ENCODE data around the gene MORN2.

Gene MORN2

DNA sequence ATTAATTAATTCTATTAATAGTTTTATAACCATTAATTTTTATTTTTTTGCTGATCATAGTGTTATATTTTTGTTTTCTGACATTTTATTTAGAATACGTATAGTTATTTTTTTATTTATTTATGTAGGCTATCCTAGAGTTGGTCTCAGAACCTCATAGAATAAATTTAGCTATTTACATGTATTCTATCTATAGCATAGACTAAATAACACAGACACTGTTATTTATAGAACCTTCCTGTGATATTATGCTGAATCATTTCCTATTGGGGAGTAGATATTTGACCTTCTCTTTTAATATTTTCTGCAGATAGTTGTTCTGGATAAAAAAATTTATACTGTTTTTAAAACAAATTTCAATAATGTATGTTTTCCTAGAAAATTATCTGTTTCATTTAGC lies 34.1 kb downstream of the MORN2 start (continued):
- TF ChIP-seq FEZF1 (tag by site-specific recombination; IDR thresholded peaks at IDR 0.05) (no peak), ZNF791 (tag by site-specific recombination; IDR thresholded peaks at IDR 0.05) (no peak), ZNF214 (tag by site-specific recombination; IDR thresholded peaks at IDR 0.05; ENCODE audit: borderline replicate concordance) (no peak), MYNN (tag by site-specific recombination; IDR thresholded peaks at IDR 0.05; ENCODE audit: borderline replicate concordance) (no peak), TCF7L2 (IDR thresholded peaks at IDR 0.05; ENCODE audit: borderline replicate concordance, low read depth, low read length) (no peak), ZNF366 (tag by site-specific recombination; conservative IDR thresholded peaks at IDR 0.05) (no peak)
- TF ChIP-seq, protein P1, sequence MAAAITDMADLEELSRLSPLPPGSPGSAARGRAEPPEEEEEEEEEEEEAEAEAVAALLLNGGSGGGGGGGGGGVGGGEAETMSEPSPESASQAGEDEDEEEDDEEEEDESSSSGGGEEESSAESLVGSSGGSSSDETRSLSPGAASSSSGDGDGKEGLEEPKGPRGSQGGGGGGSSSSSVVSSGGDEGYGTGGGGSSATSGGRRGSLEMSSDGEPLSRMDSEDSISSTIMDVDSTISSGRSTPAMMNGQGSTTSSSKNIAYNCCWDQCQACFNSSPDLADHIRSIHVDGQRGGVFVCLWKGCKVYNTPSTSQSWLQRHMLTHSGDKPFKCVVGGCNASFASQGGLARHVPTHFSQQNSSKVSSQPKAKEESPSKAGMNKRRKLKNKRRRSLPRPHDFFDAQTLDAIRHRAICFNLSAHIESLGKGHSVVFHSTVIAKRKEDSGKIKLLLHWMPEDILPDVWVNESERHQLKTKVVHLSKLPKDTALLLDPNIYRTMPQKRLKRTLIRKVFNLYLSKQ (tag by site-specific recombination; IDR thresholded peaks at IDR 0.05; ENCODE audit: borderline replicate concordance), result no peak
- TF ChIP-seq, protein P2, sequence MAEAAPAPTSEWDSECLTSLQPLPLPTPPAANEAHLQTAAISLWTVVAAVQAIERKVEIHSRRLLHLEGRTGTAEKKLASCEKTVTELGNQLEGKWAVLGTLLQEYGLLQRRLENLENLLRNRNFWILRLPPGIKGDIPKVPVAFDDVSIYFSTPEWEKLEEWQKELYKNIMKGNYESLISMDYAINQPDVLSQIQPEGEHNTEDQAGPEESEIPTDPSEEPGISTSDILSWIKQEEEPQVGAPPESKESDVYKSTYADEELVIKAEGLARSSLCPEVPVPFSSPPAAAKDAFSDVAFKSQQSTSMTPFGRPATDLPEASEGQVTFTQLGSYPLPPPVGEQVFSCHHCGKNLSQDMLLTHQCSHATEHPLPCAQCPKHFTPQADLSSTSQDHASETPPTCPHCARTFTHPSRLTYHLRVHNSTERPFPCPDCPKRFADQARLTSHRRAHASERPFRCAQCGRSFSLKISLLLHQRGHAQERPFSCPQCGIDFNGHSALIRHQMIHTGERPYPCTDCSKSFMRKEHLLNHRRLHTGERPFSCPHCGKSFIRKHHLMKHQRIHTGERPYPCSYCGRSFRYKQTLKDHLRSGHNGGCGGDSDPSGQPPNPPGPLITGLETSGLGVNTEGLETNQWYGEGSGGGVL (tag by site-specific recombination; IDR thresholded peaks at IDR 0.05), result no peak

DNA sequence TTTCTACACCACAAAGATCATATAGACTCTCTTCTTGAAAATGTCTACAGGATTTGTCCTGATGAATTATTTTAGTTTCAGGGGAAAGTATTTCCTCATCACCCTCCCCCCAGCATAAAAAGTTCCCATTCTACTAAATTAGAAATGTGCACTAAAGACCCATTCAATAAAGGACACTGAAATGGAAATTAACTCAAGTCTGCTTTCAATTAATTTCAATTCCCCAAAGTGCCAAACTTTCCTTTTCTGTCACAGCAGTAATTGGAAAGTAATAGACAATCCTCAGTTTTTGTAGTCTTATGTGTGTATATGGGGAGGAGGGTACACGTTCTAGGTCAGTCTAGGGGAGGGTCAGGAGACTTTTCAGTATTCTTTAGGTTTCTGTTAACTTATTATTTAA lies 35.4 kb downstream of the MORN2 start:
- CTCF ChIA-PET, result interaction anchor here (1.4 kb wide), 1 partner anchor 318 kb away, joined by 4 read pairs; no protein-coding TSS in a partner anchor
- TF ChIP-seq PRDM1 (tag by site-specific recombination; IDR thresholded peaks at IDR 0.05) (peak; percentile 68), ZNF266 (tag by site-specific recombination; IDR thresholded peaks at IDR 0.05; ENCODE audit: low read depth) (no peak)
- Histone ChIP-seq H3K9me3 (ENCODE audit: control insufficient read depth, insufficient read depth, low read depth, low read length) (no peaks in the 10 kb centered on the region), H3K27ac (ENCODE audit: extremely low read depth, low read depth, low read length) (no peak overlapping the region), H3K4me1 (ENCODE audit: control insufficient read depth, insufficient read depth, low read length) (no peaks in the 10 kb centered on the region), H3K4me3 (ENCODE audit: low read depth, low read length) (no peak overlapping the region), H3K36me3 (ENCODE audit: control insufficient read depth in 2 of 2, insufficient read depth in 1 of 2, low read length in 2 of 2) (no peaks in the 10 kb centered on the region)
- POLR2A ChIA-PET, result no interaction called here

DNA sequence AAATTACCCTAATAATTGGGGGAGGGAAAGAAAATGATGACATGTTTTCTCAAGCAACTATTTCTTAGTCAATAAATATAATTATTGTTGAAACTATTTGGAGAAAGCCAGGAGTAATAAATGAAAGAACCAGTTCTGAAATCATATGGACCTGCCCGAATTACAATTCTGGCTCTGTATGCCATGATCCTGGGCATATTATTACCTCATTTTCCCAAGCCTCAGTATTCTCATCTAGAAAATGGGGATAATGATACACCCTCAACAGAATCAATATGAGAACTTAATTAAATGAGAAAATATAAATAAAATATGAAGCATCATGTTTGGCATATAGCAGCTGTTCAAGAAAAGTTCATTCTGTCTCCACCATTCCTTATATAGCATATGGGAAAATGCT lies 36.8 kb downstream of the MORN2 start:
- Histone ChIP-seq H3K27ac (ENCODE audit: extremely low read depth, low read depth, low read length) (no peak overlapping the region), H3K36me3 (ENCODE audit: control insufficient read depth in 2 of 2, insufficient read depth in 1 of 2, low read length in 2 of 2) (no peaks in the 10 kb centered on the region), H3K9me3 (ENCODE audit: control insufficient read depth, insufficient read depth, low read depth, low read length) (no peaks in the 10 kb centered on the region), H3K4me1 (ENCODE audit: control insufficient read depth, insufficient read depth, low read length) (no peaks in the 10 kb centered on the region), H3K4me3 (ENCODE audit: low read depth, low read length) (no peak overlapping the region)
- ChIA-PET CTCF (no interaction called here), POLR2A (interaction anchor here (0.8 kb wide), 1 partner anchor 20 kb away, joined by 5 read pairs; no protein-coding TSS in a partner anchor)
- no peak for TF ChIP-seq ZNF174 (tag by site-specific recombination; IDR thresholded peaks at IDR 0.05)
- TF ChIP-seq SP7 (tag by site-specific recombination; IDR thresholded peaks at IDR 0.05), result no peak
- TF ChIP-seq REPIN1 (tag by site-specific recombination; IDR thresholded peaks at IDR 0.05; ENCODE audit: low read depth), result no peak
- no peak for TF ChIP-seq ZSCAN16 (tag by site-specific recombination; IDR thresholded peaks at IDR 0.05)
- TF ChIP-seq, protein P3, sequence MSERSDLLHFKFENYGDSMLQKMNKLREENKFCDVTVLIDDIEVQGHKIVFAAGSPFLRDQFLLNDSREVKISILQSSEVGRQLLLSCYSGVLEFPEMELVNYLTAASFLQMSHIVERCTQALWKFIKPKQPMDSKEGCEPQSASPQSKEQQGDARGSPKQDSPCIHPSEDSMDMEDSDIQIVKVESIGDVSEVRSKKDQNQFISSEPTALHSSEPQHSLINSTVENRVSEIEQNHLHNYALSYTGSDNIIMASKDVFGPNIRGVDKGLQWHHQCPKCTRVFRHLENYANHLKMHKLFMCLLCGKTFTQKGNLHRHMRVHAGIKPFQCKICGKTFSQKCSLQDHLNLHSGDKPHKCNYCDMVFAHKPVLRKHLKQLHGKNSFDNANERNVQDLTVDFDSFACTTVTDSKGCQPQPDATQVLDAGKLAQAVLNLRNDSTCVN (tag by site-specific recombination; optimal IDR thresholded peaks at IDR 0.05), result no peak
- no peak for TF ChIP-seq ZNF677 (tag by site-specific recombination; IDR thresholded peaks at IDR 0.05)
- TF ChIP-seq ZNF549 (tag by site-specific recombination; IDR thresholded peaks at IDR 0.05), result no peak
- no peak for TF ChIP-seq ZNF529 (tag by site-specific recombination; IDR thresholded peaks at IDR 0.05; ENCODE audit: insufficient replicate concordance)
- TF ChIP-seq ZNF274 (IDR thresholded peaks at IDR 0.05; ENCODE audit: low read length), result no peak
- TF ChIP-seq ZNF274 (tag by site-specific recombination; IDR thresholded peaks at IDR 0.05; ENCODE audit: borderline replicate concordance), result no peak
- TF ChIP-seq, protein P4, sequence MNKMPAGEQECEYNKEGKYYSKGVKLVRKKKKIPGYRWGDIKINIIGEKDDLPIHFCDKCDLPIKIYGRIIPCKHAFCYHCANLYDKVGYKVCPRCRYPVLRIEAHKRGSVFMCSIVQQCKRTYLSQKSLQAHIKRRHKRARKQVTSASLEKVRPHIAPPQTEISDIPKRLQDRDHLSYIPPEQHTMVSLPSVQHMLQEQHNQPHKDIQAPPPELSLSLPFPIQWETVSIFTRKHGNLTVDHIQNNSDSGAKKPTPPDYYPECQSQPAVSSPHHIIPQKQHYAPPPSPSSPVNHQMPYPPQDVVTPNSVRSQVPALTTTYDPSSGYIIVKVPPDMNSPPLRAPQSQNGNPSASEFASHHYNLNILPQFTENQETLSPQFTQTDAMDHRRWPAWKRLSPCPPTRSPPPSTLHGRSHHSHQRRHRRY (tag by site-specific recombination; IDR thresholded peaks at IDR 0.05), result no peak
- TF ChIP-seq, protein P5, sequence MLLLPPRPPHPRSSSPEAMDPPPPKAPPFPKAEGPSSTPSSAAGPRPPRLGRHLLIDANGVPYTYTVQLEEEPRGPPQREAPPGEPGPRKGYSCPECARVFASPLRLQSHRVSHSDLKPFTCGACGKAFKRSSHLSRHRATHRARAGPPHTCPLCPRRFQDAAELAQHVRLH (tag by site-specific recombination; IDR thresholded peaks at IDR 0.05), result no peak

Measured in HEK293 (cell line).